ENCODE results near the gene IL4R. TPM values are rescaled to one million over a fixed set of nuclear protein-coding genes. Genes with fewer than 3 reads are reported as not detected.
A peak's percentile ranks its signal among the peaks of the same experiment; 100 is the strongest.

The IL4R gene
- total RNA-seq, 1 experiment from 2014 or later: 25.1 TPM

- no peak overlapping the region for H3K27ac ChIP-seq (ENCODE audit: low read length)
- no TSS peak for BruUV-seq (replicated peaks)
- intact Hi-C loops (cut with micrococcal nuclease): loop anchor here (5.0 kb wide), 2 partner anchors 50 to 210 kb away; no protein-coding TSS in a partner anchor
These were observed 53.1 kb downstream of the IL4R start for GRCh38 chr16:27366687-27367460.

DNA sequence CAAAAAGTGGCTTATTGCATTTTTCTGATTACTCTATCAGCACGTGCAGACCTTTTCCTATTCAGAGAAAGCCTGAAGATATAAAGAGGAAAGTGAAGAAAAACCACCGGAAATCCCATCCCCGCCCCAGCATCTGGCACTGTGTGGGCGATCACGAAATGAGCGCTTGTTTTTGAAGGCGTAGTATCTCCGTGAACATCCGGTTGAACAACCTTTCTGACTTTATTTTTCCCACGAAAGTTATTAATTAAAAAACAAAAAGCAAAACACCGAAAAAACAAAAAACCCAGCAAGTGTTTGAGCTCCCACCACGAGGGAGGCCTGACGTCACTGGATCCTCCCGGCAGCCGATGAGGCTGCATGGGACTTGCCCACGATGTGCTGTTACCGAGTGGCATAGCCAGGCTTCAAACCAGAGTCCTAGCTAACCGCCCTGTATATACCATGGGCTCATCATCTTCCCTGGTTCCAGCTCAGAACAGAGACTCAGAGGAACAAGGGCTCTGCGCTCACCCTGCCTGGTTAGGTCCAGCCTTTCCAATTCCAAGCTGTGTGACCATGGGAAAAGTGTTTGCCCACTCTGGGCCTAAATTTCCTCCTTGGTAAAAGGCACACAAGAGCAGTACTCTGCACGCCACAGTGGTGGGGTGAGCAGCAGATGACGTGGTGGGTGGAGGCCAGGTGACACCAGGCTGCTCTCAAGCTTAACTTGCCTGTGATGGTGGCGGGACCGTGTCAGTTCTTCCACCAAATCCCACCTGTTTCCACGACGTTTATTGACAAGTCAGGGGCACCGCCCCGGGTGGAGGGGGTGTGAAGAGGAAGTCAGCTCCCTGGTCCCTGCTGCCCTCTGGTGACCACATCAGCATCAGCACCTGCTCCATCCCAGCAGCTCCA, 53.9 kb downstream of the IL4R start:
- Histone ChIP-seq H3K79me2 (ENCODE audit: low read length) (no peaks in the 10 kb centered on the region), H3K9ac (ENCODE audit: low read length) (no peak overlapping the region)

More at GRCh38 chr16:27366687-27367460, 53.1 kb downstream of the IL4R start:
- Histone ChIP-seq H4K20me1 (ENCODE audit: low read length) (no peaks in the 10 kb centered on the region), H3K9me2 (replicated peaks; ENCODE audit: low read length) (no peaks in the 10 kb centered on the region), H3K9ac (ENCODE audit: low read length) (no peak overlapping the region), H3K36me3 (ENCODE audit: low read depth, low read length) (no peaks in the 10 kb centered on the region; the same call in none of the 2 replicates), H3K27me3 (ENCODE audit: low read length) (no peaks in the 10 kb centered on the region), H2AFZ (ENCODE audit: low read length) (no peak overlapping the region), H3K4me1 (ENCODE audit: insufficient read depth, low read length) (peaks cover 26% of the 10 kb centered on the region), H3K4me2 (ENCODE audit: low read length) (no peak overlapping the region), H3K4me3 (ENCODE audit: low read length) (no peak overlapping the region), H3F3A (ENCODE audit: low read length, unreplicated experiment) (no peaks in the 10 kb centered on the region), H3K9me3 (ENCODE audit: low read length) (no peaks in the 10 kb centered on the region), H3K79me2 (ENCODE audit: low read length) (no peaks in the 10 kb centered on the region)
- TF ChIP-seq EZH2phosphoT487 (IDR thresholded peaks at IDR 0.05; ENCODE audit: borderline replicate concordance, low read length) (no peak), EZH2 (IDR thresholded peaks at IDR 0.05; ENCODE audit: low read length, unreplicated experiment) (no peak)
- TF ChIP-seq, protein P1, sequence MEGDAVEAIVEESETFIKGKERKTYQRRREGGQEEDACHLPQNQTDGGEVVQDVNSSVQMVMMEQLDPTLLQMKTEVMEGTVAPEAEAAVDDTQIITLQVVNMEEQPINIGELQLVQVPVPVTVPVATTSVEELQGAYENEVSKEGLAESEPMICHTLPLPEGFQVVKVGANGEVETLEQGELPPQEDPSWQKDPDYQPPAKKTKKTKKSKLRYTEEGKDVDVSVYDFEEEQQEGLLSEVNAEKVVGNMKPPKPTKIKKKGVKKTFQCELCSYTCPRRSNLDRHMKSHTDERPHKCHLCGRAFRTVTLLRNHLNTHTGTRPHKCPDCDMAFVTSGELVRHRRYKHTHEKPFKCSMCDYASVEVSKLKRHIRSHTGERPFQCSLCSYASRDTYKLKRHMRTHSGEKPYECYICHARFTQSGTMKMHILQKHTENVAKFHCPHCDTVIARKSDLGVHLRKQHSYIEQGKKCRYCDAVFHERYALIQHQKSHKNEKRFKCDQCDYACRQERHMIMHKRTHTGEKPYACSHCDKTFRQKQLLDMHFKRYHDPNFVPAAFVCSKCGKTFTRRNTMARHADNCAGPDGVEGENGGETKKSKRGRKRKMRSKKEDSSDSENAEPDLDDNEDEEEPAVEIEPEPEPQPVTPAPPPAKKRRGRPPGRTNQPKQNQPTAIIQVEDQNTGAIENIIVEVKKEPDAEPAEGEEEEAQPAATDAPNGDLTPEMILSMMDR (conservative IDR thresholded peaks at IDR 0.05; ENCODE audit: low read depth, low read length): no peak
- ChIA-PET CTCF (interaction anchor here (0.6 to 2.0 kb wide), 3 partner anchors 132 to 163 kb away, joined by 3 to 9 read pairs (median 7); partner anchors contain the start of gene KDM8), POLR2A (ENCODE audit: unreplicated experiment) (interaction anchor here (0.6 kb wide), 1 partner anchor 211 kb away, joined by 8 read pairs; no protein-coding TSS in a partner anchor)
- ATAC-seq: no peak
- DNase-seq: no peak

More for the DNA sequence above, 53.9 kb downstream of the IL4R start:
- peak overlapping the region; percentile 60; the same call in 1 of the 2 replicates for H2AFZ ChIP-seq (ENCODE audit: low read length)
- no peaks in the 10 kb centered on the region for H3K9me2 ChIP-seq (replicated peaks; ENCODE audit: low read length)
- no peak for TF ChIP-seq EZH2 (IDR thresholded peaks at IDR 0.05; ENCODE audit: low read length, unreplicated experiment)
- TF ChIP-seq EZH2phosphoT487 (IDR thresholded peaks at IDR 0.05; ENCODE audit: borderline replicate concordance, low read length): no peak
- TF ChIP-seq, protein P1 (conservative IDR thresholded peaks at IDR 0.05; ENCODE audit: low read depth, low read length): peak; percentile 67
- BruUV-seq (replicated peaks): no TSS peak
- intact Hi-C loops (cut with micrococcal nuclease): loop anchor here (1.0 to 5.0 kb wide), 3 partner anchors 50 to 210 kb away; no protein-coding TSS in a partner anchor
- no peaks in the 10 kb centered on the region; the same call in 1 of the 2 replicates for H3K36me3 ChIP-seq (ENCODE audit: low read depth, low read length)
- no peaks in the 10 kb centered on the region for H3K27me3 ChIP-seq (ENCODE audit: low read length)
- no peaks in the 10 kb centered on the region for H4K20me1 ChIP-seq (ENCODE audit: low read length)
- H3K9me3 ChIP-seq (ENCODE audit: low read length): no peaks in the 10 kb centered on the region
- CTCF ChIA-PET: interaction anchor here (0.6 to 2.0 kb wide), 3 partner anchors 133 to 146 kb away, joined by 3 to 7 read pairs (median 3); no protein-coding TSS in a partner anchor
- H3K4me3 ChIP-seq (ENCODE audit: low read length): no peak overlapping the region
- POLR2A ChIA-PET (ENCODE audit: unreplicated experiment): interaction anchor here (0.6 kb wide), 1 partner anchor 133 kb away, joined by 3 read pairs; no protein-coding TSS in a partner anchor
- peaks cover 26% of the 10 kb centered on the region for H3K4me1 ChIP-seq (ENCODE audit: insufficient read depth, low read length)
- H3F3A ChIP-seq (ENCODE audit: low read length, unreplicated experiment): no peaks in the 10 kb centered on the region
- DNase-seq (peak; percentile 71), ATAC-seq (peak; percentile 63)
- no peak overlapping the region for H3K27ac ChIP-seq (ENCODE audit: low read length)
- H3K4me2 ChIP-seq (ENCODE audit: low read length): peak overlapping the region; percentile 23; the same call in 1 of the 2 replicates

All from PC-3 (cell line).